B cell (primary cell): ENCODE data around the gene TMEM156. TPM values are rescaled to one million over a fixed set of nuclear protein-coding genes. Genes with fewer than 3 reads are reported as not detected.

Experiments used
- ATAC-seq: fragments of 200-7000 bp; cut with Tn5 transposase; one replicate; pipeline ENCODE4 v1.10.0; 2021; ENCODE audit warnings: low read depth, mild to moderate bottlenecking, moderate number of reproducible peaks, moderate library complexity
- CTCF ChIA-PET: fragments of 350-600 bp; sonication (Branson Sonifier 250); formaldehyde crosslinking; loops from one replicate; lab custom pipeline; 2021; ENCODE audit warnings: antibody characterized with exemption, inconsistent platforms; lab: Charles Lee
- POLR2A ChIA-PET: fragments of 350-600 bp; sonication (Branson Sonifier 250); formaldehyde crosslinking; loops from one replicate; lab custom pipeline; 2021; ENCODE audit warnings: antibody characterized with exemption; lab: Charles Lee
- DNase-seq: peaks from one replicate; pipeline ENCODE4 v3.0.0; 2013
- H2AFZ ChIP-seq: 2 replicates; pipeline ENCODE4 v1.6.1; 2012; ENCODE audit warnings: mild to moderate bottlenecking, low read depth, low read length; ENCODE audit not compliant: insufficient read depth, poor library complexity, severe bottlenecking
- H3K27ac ChIP-seq, 2 donors: 1 replicate in 1 of 2; 2 replicates in 1 of 2; pipeline ENCODE4 v1.5.1; 2012 to 2013; ENCODE audit warnings: low read length in 2 of 2, mild to moderate bottlenecking in 2 of 2, moderate library complexity in 1 of 2
- H3K27me3 ChIP-seq, 4 experiments: fragments of 200-600 bp in 1 of 4; sonication (generic) in 1 of 4; replicated peaks in 1 of 4; 1 replicate in 2 of 4; 2 replicates in 2 of 4; pipeline versions ENCODE4 v1.6.1 to v1.7.0; 2013 to 2016; ENCODE audit warnings: low read length in 3 of 4, mild to moderate bottlenecking in 2 of 4, mixed read lengths in 1 of 4, moderate library complexity in 1 of 4; ENCODE audit not compliant: insufficient read depth in 4 of 4, control insufficient read depth in 3 of 4; ENCODE audit errors: control extremely low read depth in 1 of 4
- H3K36me3 ChIP-seq, 2 experiments: replicated peaks in 1 of 2; 1 replicate in 1 of 2; 2 replicates in 1 of 2; pipeline versions ENCODE4 v1.6.1 to v1.7.1; 2013; ENCODE audit warnings: low read length in 1 of 2; ENCODE audit not compliant: insufficient read depth in 2 of 2, control insufficient read depth in 1 of 2; ENCODE audit errors: control extremely low read depth in 1 of 2, extremely low read depth in 1 of 2
- H3K4me1 ChIP-seq, 2 donors: fragments of 200-600 bp in 1 of 2; sonication (generic) in 1 of 2; 1 replicate in 1 of 2; 2 replicates in 1 of 2; pipeline versions ENCODE4 v1.5.1 to v1.6.1; 2013 to 2017; ENCODE audit warnings: low read length in 2 of 2; ENCODE audit not compliant: control insufficient read depth in 2 of 2, insufficient read depth in 2 of 2
- H3K4me2 ChIP-seq: replicated peaks from 2 replicates; pipeline ENCODE3; 2012; ENCODE audit warnings: mild to moderate bottlenecking, low read depth, low read length; ENCODE audit not compliant: poor library complexity, severe bottlenecking
- H3K4me3 ChIP-seq, 5 experiments: fragments of 200-600 bp in 1 of 5; sonication (generic) in 1 of 5; 1 replicate in 3 of 5; 2 replicates in 2 of 5; pipeline versions ENCODE4 v1.5.1 to v1.7.0; 2011 to 2016; ENCODE audit warnings: low read length in 4 of 5, mild to moderate bottlenecking in 4 of 5, low read depth in 2 of 5, control low read depth in 1 of 5, moderate library complexity in 1 of 5; ENCODE audit not compliant: insufficient read depth in 1 of 5; ENCODE audit errors: control extremely low read depth in 1 of 5, extremely low read depth in 1 of 5
- H3K79me2 ChIP-seq: fragments of 200-600 bp; sonication (generic); one replicate; pipeline ENCODE4 v1.6.0; 2016; ENCODE audit warnings: low read length; ENCODE audit not compliant: control insufficient read depth, insufficient read depth
- H3K9ac ChIP-seq: fragments of 200-600 bp; sonication (generic); 2 replicates; pipeline ENCODE4 v1.6.1; 2017; ENCODE audit warnings: mild to moderate bottlenecking, low read length, moderate library complexity
- H3K9me3 ChIP-seq, 3 donors: one replicate each; pipeline versions ENCODE4 v1.6.1 to v1.7.1; 2013; ENCODE audit warnings: low read length in 2 of 3; ENCODE audit not compliant: control insufficient read depth in 2 of 3, insufficient read depth in 1 of 3; ENCODE audit errors: control extremely low read depth in 1 of 3
- H4K20me1 ChIP-seq: 2 replicates; pipeline ENCODE4 v1.6.0; 2012; ENCODE audit warnings: mild to moderate bottlenecking, low read length; ENCODE audit not compliant: insufficient read depth, control insufficient read depth, poor library complexity, severe bottlenecking
- H3K27ac Mint-ChIP-seq: one replicate; pipeline ENCODE4 v1.8.0; 2021; ENCODE audit warnings: mixed read lengths
- H3K27me3 Mint-ChIP-seq: one replicate; pipeline ENCODE4 v1.8.0; 2021; ENCODE audit warnings: mixed read lengths
- H3K4me1 Mint-ChIP-seq: one replicate; pipeline ENCODE4 v1.8.0; 2021; ENCODE audit warnings: mixed read lengths
- H3K4me3 Mint-ChIP-seq: one replicate; pipeline ENCODE4 v1.8.0; 2021; ENCODE audit warnings: mixed read lengths
- H3K9me3 Mint-ChIP-seq: one replicate; pipeline ENCODE4 v1.8.0; 2022; ENCODE audit warnings: mixed read lengths; ENCODE audit not compliant: insufficient read depth
- CTCF ChIP-seq: fragments of 200-600 bp; IDR thresholded peaks from one replicate; pipeline ENCODE4 v1.8.0; 2022; ENCODE audit warnings: antibody characterized with exemption, mild to moderate bottlenecking
- EZH2 ChIP-seq: IDR thresholded peaks from 2 replicates; pipeline ENCODE4 v1.6.1; 2012; ENCODE audit warnings: borderline replicate concordance, low read depth, mild to moderate bottlenecking, moderate library complexity, low read length; ENCODE audit not compliant: insufficient read depth, poor library complexity, severe bottlenecking
- WGBS: methylation state at CpG from one replicate; pipeline ENCODE4 v1.1.5; 2013; ENCODE audit warnings: missing lambda C conversion rate; ENCODE audit not compliant: insufficient coverage; 5-methylcytosine and 5-hydroxymethylcytosine counted together
- intact Hi-C: fragments of 100-400 bp; cut with micrococcal nuclease; formaldehyde crosslinking; loops from one replicate; pipeline ENCODE4 v1.10.0; 2022
- polyA plus RNA-seq: library from polyadenylated mRNA; depleted of rRNA; stranded (reverse); fragments of >200 nt; gene quantifications from 2 replicates; pipeline ENCODE4 v1.2.3, GENCODE V29; 2012
- total RNA-seq, 2 donors: library from RNA; stranded (reverse); fragments of 120-200 nt in 1 of 2; gene quantifications; 1 replicate in 1 of 2; 2 replicates in 1 of 2; pipeline versions ENCODE4 v1.2.3 to v1.2.4, GENCODE V29; 2013 to 2022

Gene TMEM156
- total and polyA plus RNA-seq, 2 donors (not counting 1 experiment from before 2014, with no cell fraction given) = 58.4 to 59.9 TPM

DNA sequence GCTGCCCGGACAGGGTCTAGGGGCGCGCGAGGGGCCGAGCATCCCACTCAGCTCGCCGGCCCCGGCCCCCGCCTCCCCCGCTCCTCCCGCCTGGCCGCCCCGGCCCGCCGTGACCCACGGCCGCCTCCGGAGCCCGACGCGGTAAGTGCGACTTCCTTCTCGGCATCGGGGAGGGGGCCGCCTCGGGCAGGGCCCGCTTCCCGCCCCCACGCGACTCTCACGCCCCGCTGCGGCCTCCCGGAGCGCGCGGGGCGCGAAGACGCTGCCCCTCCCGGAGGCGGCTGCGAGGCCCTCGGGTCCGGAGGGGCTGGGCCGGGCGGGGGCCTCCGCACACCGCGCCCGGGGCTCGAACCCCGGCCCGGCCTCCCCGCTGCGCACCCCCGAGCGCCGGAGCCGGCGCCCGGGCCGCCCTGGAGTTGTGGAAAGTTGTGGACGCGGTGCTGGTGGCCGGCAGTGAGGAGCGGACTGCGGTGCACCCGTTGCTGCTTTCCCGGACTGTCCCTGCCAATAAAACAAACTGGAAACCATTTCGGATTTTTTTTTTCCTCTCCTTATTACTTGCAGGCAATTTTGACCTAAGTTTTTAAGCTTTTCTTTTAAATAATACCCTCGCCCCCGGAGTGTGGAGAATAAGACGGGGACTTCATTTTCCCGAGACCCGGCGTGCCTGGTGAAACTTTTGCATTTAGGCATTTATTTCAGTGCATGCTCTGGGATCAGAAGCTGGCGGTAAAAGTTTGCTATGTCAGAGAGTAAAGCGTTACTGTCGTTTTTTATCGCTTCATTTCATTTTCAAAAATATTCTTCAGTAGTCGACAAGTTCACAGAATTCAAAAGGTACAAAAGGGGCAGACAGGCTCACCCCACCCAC lies 13.0 kb upstream of the TMEM156 start:
- POLR2A ChIA-PET = interaction anchor here (0.6 to 3.8 kb wide), 8 partner anchors 13 to 1053 kb away, joined by 3 to 30 read pairs (median 6); partner anchors contain the start of gene TMEM156
- under 1% methylated on average over 72 of the region's 82 CpGs for WGBS
- H3K36me3 ChIP-seq = peaks cover 0 to 4% of the 10 kb centered on the region in 2 experiments
- peaks cover 57% of the 10 kb centered on the region for H3K4me1 Mint-ChIP-seq
- intact Hi-C loops = loop anchor here (1.0 to 10.0 kb wide), 10 partner anchors 13 to 1260 kb away; partner anchors contain the start of genes LIAS, PDS5A, RPL9 and TMEM156
- peak overlapping the region; percentile 55 to 95 for H3K27ac ChIP-seq
- peaks cover 24% of the 10 kb centered on the region for H4K20me1 ChIP-seq
- peak overlapping the region; percentile 89 for H3K4me3 Mint-ChIP-seq
- H3K4me3 ChIP-seq = peak overlapping the region; percentile 43 to 90 (median 67)
- CTCF ChIA-PET = interaction anchor here (0.7 to 6.6 kb wide), 11 partner anchors 15 to 290 kb away, joined by 3 to 55 read pairs (median 4); no protein-coding TSS in a partner anchor
- no peak for DNase-seq
- H3K27me3 Mint-ChIP-seq = no peaks in the 10 kb centered on the region
- H3K9me3 Mint-ChIP-seq = no peaks in the 10 kb centered on the region
- peak; percentile 22 for ATAC-seq
- no peaks in the 10 kb centered on the region for H3K27me3 ChIP-seq
- peaks cover 49% of the 10 kb centered on the region for H3K79me2 ChIP-seq
- peak overlapping the region; percentile 80 for H3K4me2 ChIP-seq
- no peaks in the 10 kb centered on the region for H3K9me3 ChIP-seq
- H2AFZ ChIP-seq = peak overlapping the region; percentile 64
- peak overlapping the region; percentile 86 for H3K27ac Mint-ChIP-seq
- TF ChIP-seq EZH2 (no peak), CTCF (no peak)
- peaks cover 45 to 48% of the 10 kb centered on the region in 2 donors for H3K4me1 ChIP-seq
- peak overlapping the region; percentile 77 for H3K9ac ChIP-seq
